Keratinocyte (primary cell): ENCODE measurements around the gene BCL2.

Source experiments
- CTCF ChIP-seq, 3 experiments: IDR thresholded peaks in 1 of 3; conservative IDR thresholded peaks in 1 of 3; optimal IDR thresholded peaks in 1 of 3; 2 replicates in 2 of 3; 3 replicates in 1 of 3; pipeline versions ENCODE3 to v1.5.1; 2011; ENCODE audit warnings: low read length in 3 of 3, mild to moderate bottlenecking in 3 of 3, moderate library complexity in 2 of 3, control low read depth in 1 of 3, inconsistent platforms in 1 of 3; ENCODE audit not compliant: insufficient read depth in 2 of 3; ENCODE audit errors: extremely low read depth in 1 of 3
- EZH2 ChIP-seq: IDR thresholded peaks from one replicate; pipeline ENCODE4 v1.6.1; 2012; ENCODE audit warnings: inconsistent platforms, mild to moderate bottlenecking, low read length, moderate library complexity

GRCh38 chr18:63210521-63210920 is 109.0 kb downstream of the BCL2 start:
- TF ChIP-seq CTCF (optimal IDR thresholded peaks at IDR 0.05 in 1 of 3, IDR thresholded peaks at IDR 0.05 in 1 of 3, conservative IDR thresholded peaks at IDR 0.05 in 1 of 3; ENCODE audit: extremely low read depth in 1 of 3, insufficient read depth in 2 of 3, low read length in 3 of 3) (no peak), EZH2 (no peak)
